HepG2 (cell line): ENCODE data around the gene GFRA4. TPM values are rescaled to one million over a fixed set of nuclear protein-coding genes. Genes with fewer than 3 reads are reported as not detected.
A peak's percentile ranks its signal among the peaks of the same experiment; 100 is the strongest.

ENCODE experiments used
- AGO2 ChIP-seq: fragments of 200-400 bp; formaldehyde crosslinking; optimal IDR thresholded peaks from 2 replicates; pipeline ENCODE3; 2017; ENCODE audit warnings: mild to moderate bottlenecking, low read depth, low read length, moderate library complexity
- CEBPG ChIP-seq: IDR thresholded peaks from 2 replicates; pipeline ENCODE4 v1.6.1; 2016
- ELF1 ChIP-seq: sonication (generic); formaldehyde crosslinking; IDR thresholded peaks from 2 replicates; pipeline ENCODE4 v1.4.0; 2020; ENCODE audit warnings: missing genetic modification reagents
- FOXA3 ChIP-seq: IDR thresholded peaks from 2 replicates; pipeline ENCODE4 v1.6.1; 2016; ENCODE audit warnings: missing genetic modification reagents, missing compliant biosample characterization
- JUN ChIP-seq: sonication (generic); formaldehyde crosslinking; IDR thresholded peaks from 2 replicates; pipeline ENCODE4 v1.4.0; 2020; ENCODE audit warnings: mild to moderate bottlenecking, missing genetic modification reagents
- MAFK ChIP-seq, 2 experiments: IDR thresholded peaks in 1 of 2; conservative IDR thresholded peaks in 1 of 2; 2 replicates each; pipeline ENCODE4 v1.6.1; 2011; ENCODE audit warnings: improper control_type of control experiment in 2 of 2, low read length in 2 of 2
- ZFP1 ChIP-seq: IDR thresholded peaks from 2 replicates; pipeline ENCODE4 v1.6.1; 2016
- ZNF101 ChIP-seq: sonication (generic); formaldehyde crosslinking; IDR thresholded peaks from 2 replicates; pipeline ENCODE4 v1.4.0; 2020; ENCODE audit warnings: mild to moderate bottlenecking, low read depth, missing genetic modification reagents, borderline replicate concordance
- ZNF224 ChIP-seq: sonication (generic); formaldehyde crosslinking; IDR thresholded peaks from 2 replicates; pipeline ENCODE4 v1.5.0; 2020; ENCODE audit warnings: mild to moderate bottlenecking, missing genetic modification reagents
- ZNF235 ChIP-seq: sonication (generic); formaldehyde crosslinking; IDR thresholded peaks from 2 replicates; pipeline ENCODE4 v1.8.1; 2023; ENCODE audit warnings: mild to moderate bottlenecking, missing genetic modification reagents, borderline replicate concordance
- ZNF251 ChIP-seq: sonication (generic); formaldehyde crosslinking; IDR thresholded peaks from 2 replicates; pipeline ENCODE4 v1.9.0; 2021; ENCODE audit warnings: mild to moderate bottlenecking, missing genetic modification reagents
- ZNF329 ChIP-seq: sonication (generic); formaldehyde crosslinking; IDR thresholded peaks from 2 replicates; pipeline ENCODE4 v1.9.0; 2021; ENCODE audit warnings: low read depth, mild to moderate bottlenecking, missing genetic modification reagents
- ZNF431 ChIP-seq: sonication (generic); formaldehyde crosslinking; IDR thresholded peaks from 2 replicates; pipeline ENCODE4 v1.9.0; 2022; ENCODE audit warnings: missing genetic modification reagents, low read depth, mild to moderate bottlenecking, borderline replicate concordance
- ZNF496 ChIP-seq: sonication (generic); formaldehyde crosslinking; IDR thresholded peaks from 2 replicates; pipeline ENCODE4 v1.8.1; 2023; ENCODE audit warnings: mild to moderate bottlenecking, moderate library complexity, missing genetic modification reagents; ENCODE audit not compliant: insufficient replicate concordance
- ZNF737 ChIP-seq: sonication (generic); formaldehyde crosslinking; IDR thresholded peaks from 2 replicates; pipeline ENCODE4 v1.5.0; 2020; ENCODE audit warnings: missing genetic modification reagents, mild to moderate bottlenecking, borderline replicate concordance
- polyA plus RNA-seq, 8 experiments: library from polyadenylated mRNA; depleted of rRNA in 3 of 8; stranded (reverse) in 7 of 8; unstranded in 1 of 8; fragments of >200 nt; fragmentation: Illumina TruSeq in 4 of 8; extraction: Trizol in 4 of 8; gene quantifications; 2 replicates each; pipeline versions ENCODE4 v1.2.1 to v1.2.3, GENCODE V29; 2011 to 2016; ENCODE audit warnings: low read depth in 4 of 8, missing spikeins in 1 of 8, mixed read lengths in 1 of 8; ENCODE audit not compliant: insufficient read depth in 1 of 8
- total RNA-seq, 5 experiments: library from RNA; depleted of rRNA; stranded (reverse); fragments of >200 nt; fragmentation: Illumina TruSeq; extraction: Trizol; gene quantifications; 2 replicates each; pipeline ENCODE4 v1.2.3, GENCODE V29; 2016; ENCODE audit warnings: low read depth in 1 of 5
- TF ChIP-seq, protein P1 (sequence below): sonication (generic); formaldehyde crosslinking; IDR thresholded peaks from 2 replicates; pipeline ENCODE4 v1.4.0; 2020; ENCODE audit warnings: low read depth, mild to moderate bottlenecking, missing genetic modification reagents
- TF ChIP-seq, protein P2 (sequence below): sonication (generic); formaldehyde crosslinking; IDR thresholded peaks from 2 replicates; pipeline ENCODE4 v1.5.0; 2020; ENCODE audit warnings: missing genetic modification reagents
- TF ChIP-seq, protein P3 (sequence below): IDR thresholded peaks from 2 replicates; pipeline ENCODE4 v1.6.1; 2016; ENCODE audit warnings: mild to moderate bottlenecking
- TF ChIP-seq, protein P4 (sequence below): sonication (generic); formaldehyde crosslinking; IDR thresholded peaks from 2 replicates; pipeline ENCODE4 v1.9.0; 2021; ENCODE audit warnings: missing genetic modification reagents, borderline replicate concordance
- TF ChIP-seq, protein P5 (sequence below): sonication (generic); formaldehyde crosslinking; conservative IDR thresholded peaks from 2 replicates; pipeline ENCODE4 v1.8.0; 2022; ENCODE audit warnings: low read depth, missing genetic modification reagents
- TF ChIP-seq, protein P6 (sequence below), 2 experiments: fragments of 450-650 bp in 1 of 2; sonication (generic) in 1 of 2; formaldehyde crosslinking; IDR thresholded peaks; 2 replicates each; pipeline versions ENCODE4 v1.5.0 to v1.8.0; 2020 to 2022; ENCODE audit warnings: mild to moderate bottlenecking in 1 of 2, missing genetic modification reagents in 1 of 2

GFRA4 gene
- total and polyA plus RNA-seq, 2 of the 13 experiments (the other 11 are each of a cell fraction or from before 2014, with no cell fraction given): not detected

DNA sequence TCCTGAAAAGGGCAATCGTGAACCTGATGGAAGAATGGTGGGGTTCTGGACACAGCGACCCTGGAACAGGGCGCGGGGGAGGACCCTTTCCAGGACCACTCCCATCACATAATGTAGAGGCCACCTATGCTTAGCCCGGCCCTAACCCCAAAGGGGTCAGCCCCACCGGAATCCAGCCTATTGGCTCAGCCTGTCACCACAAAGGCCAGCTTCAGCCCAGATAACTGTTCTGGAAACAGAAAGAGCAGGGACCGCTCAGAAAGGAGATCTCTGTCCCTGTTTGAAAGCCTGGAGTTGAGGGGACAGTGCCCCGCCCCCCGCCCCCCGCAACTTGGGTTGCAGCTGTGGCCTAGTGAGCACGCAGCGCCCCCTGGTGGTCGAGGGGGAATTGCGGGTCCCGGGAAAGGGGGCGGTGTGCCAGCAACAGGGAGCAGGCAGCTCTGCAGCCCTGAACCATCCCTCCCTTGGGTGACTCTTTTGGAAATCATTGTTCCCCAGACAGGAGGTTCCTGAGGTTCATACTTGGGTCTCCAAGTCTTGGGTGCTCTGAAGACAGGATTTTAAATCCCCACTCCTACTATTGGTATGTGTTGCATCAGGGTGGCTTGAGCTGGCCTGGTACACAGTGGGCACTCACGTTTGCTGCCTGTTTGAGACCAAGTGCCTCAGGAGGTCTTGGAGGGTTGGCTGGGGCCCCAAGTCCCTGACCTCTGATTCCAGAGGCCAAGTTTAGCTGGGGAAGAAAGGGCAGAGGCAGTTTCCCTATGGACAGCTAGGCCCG, 47.7 kb upstream of the GFRA4 start (continued):
- no peak for TF ChIP-seq ZNF431 (CRISPR knock-in tag)
- TF ChIP-seq ELF1 (CRISPR knock-in tag): no peak
- TF ChIP-seq ZNF235 (CRISPR knock-in tag): no peak
- TF ChIP-seq ZNF329 (CRISPR knock-in tag): no peak
- no peak for TF ChIP-seq FOXA3 (CRISPR knock-in tag)
- no peak for TF ChIP-seq MAFK (conservative IDR thresholded peaks at IDR 0.05 in 1 of 2, IDR thresholded peaks at IDR 0.05 in 1 of 2; ENCODE audit: low read length in 2 of 2)
- TF ChIP-seq, protein P1, sequence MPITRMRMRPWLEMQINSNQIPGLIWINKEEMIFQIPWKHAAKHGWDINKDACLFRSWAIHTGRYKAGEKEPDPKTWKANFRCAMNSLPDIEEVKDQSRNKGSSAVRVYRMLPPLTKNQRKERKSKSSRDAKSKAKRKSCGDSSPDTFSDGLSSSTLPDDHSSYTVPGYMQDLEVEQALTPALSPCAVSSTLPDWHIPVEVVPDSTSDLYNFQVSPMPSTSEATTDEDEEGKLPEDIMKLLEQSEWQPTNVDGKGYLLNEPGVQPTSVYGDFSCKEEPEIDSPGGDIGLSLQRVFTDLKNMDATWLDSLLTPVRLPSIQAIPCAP (CRISPR knock-in tag): no peak
- no peak for TF ChIP-seq ZNF737 (CRISPR knock-in tag)
- no peak; the same call in 1 of the 2 replicates for TF ChIP-seq ZNF224 (CRISPR knock-in tag)
- TF ChIP-seq, protein P2, sequence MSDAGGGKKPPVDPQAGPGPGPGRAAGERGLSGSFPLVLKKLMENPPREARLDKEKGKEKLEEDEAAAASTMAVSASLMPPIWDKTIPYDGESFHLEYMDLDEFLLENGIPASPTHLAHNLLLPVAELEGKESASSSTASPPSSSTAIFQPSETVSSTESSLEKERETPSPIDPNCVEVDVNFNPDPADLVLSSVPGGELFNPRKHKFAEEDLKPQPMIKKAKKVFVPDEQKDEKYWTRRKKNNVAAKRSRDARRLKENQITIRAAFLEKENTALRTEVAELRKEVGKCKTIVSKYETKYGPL (CRISPR knock-in tag): no peak
- TF ChIP-seq, protein P3, sequence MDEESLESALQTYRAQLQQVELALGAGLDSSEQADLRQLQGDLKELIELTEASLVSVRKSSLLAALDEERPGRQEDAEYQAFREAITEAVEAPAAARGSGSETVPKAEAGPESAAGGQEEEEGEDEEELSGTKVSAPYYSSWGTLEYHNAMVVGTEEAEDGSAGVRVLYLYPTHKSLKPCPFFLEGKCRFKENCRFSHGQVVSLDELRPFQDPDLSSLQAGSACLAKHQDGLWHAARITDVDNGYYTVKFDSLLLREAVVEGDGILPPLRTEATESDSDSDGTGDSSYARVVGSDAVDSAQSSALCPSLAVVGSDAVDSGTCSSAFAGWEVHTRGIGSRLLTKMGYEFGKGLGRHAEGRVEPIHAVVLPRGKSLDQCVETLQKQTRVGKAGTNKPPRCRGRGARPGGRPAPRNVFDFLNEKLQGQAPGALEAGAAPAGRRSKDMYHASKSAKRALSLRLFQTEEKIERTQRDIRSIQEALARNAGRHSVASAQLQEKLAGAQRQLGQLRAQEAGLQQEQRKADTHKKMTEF (CRISPR knock-in tag): no peak; the same call in 1 of the 2 replicates
- TF ChIP-seq ZNF496: no peak
- TF ChIP-seq, protein P4, sequence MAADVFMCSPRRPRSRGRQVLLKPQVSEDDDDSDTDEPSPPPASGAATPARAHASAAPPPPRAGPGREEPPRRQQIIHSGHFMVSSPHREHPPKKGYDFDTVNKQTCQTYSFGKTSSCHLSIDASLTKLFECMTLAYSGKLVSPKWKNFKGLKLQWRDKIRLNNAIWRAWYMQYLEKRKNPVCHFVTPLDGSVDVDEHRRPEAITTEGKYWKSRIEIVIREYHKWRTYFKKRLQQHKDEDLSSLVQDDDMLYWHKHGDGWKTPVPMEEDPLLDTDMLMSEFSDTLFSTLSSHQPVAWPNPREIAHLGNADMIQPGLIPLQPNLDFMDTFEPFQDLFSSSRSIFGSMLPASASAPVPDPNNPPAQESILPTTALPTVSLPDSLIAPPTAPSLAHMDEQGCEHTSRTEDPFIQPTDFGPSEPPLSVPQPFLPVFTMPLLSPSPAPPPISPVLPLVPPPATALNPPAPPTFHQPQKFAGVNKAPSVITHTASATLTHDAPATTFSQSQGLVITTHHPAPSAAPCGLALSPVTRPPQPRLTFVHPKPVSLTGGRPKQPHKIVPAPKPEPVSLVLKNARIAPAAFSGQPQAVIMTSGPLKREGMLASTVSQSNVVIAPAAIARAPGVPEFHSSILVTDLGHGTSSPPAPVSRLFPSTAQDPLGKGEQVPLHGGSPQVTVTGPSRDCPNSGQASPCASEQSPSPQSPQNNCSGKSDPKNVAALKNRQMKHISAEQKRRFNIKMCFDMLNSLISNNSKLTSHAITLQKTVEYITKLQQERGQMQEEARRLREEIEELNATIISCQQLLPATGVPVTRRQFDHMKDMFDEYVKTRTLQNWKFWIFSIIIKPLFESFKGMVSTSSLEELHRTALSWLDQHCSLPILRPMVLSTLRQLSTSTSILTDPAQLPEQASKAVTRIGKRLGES: no peak
- peak; percentile 34; the same call in 1 of the 2 replicates for TF ChIP-seq CEBPG (CRISPR knock-in tag)
- TF ChIP-seq, protein P5, sequence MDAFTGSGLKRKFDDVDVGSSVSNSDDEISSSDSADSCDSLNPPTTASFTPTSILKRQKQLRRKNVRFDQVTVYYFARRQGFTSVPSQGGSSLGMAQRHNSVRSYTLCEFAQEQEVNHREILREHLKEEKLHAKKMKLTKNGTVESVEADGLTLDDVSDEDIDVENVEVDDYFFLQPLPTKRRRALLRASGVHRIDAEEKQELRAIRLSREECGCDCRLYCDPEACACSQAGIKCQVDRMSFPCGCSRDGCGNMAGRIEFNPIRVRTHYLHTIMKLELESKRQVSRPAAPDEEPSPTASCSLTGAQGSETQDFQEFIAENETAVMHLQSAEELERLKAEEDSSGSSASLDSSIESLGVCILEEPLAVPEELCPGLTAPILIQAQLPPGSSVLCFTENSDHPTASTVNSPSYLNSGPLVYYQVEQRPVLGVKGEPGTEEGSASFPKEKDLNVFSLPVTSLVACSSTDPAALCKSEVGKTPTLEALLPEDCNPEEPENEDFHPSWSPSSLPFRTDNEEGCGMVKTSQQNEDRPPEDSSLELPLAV (CRISPR knock-in tag): no peak
- TF ChIP-seq, protein P6, sequence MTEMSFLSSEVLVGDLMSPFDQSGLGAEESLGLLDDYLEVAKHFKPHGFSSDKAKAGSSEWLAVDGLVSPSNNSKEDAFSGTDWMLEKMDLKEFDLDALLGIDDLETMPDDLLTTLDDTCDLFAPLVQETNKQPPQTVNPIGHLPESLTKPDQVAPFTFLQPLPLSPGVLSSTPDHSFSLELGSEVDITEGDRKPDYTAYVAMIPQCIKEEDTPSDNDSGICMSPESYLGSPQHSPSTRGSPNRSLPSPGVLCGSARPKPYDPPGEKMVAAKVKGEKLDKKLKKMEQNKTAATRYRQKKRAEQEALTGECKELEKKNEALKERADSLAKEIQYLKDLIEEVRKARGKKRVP (CRISPR knock-in tag; IDR thresholded peaks at IDR 0.05): no peak
- TF ChIP-seq ZFP1 (CRISPR knock-in tag): peak; percentile 59; the same call in 1 of the 2 replicates
- TF ChIP-seq ZNF251: no peak
- TF ChIP-seq JUN (CRISPR knock-in tag): no peak
- TF ChIP-seq ZNF101 (CRISPR knock-in tag): no peak
- TF ChIP-seq AGO2: no peak
